KMS-11 (cell line): ENCODE data around the gene FGGY.

Source experiments
- H2AFZ ChIP-seq: fragments of 200-600 bp; sonication (generic); 2 replicates; pipeline ENCODE4 v1.6.1; 2016; ENCODE audit warnings: antibody characterized with exemption, mixed run types, low read depth
- H3K27ac ChIP-seq: fragments of 200-600 bp; sonication (generic); 2 replicates; pipeline ENCODE4 v1.6.1; 2016; ENCODE audit warnings: mild to moderate bottlenecking, mixed run types
- H3K27me3 ChIP-seq: fragments of 200-600 bp; sonication (generic); 2 replicates; pipeline ENCODE4 v1.6.1; 2017; ENCODE audit warnings: mild to moderate bottlenecking, low read depth, mixed run types, moderate library complexity; ENCODE audit not compliant: insufficient read depth
- H3K36me3 ChIP-seq: fragments of 200-600 bp; sonication (generic); 2 replicates; pipeline ENCODE4 v1.6.1; 2017; ENCODE audit warnings: mild to moderate bottlenecking, mixed run types; ENCODE audit not compliant: insufficient read depth
- H3K4me1 ChIP-seq: fragments of 200-600 bp; sonication (generic); 2 replicates; pipeline ENCODE4 v1.6.1; 2016; ENCODE audit warnings: mild to moderate bottlenecking, low read depth, mixed run types; ENCODE audit not compliant: poor library complexity, severe bottlenecking
- H3K4me2 ChIP-seq: fragments of 200-600 bp; sonication (generic); 2 replicates; pipeline ENCODE4 v1.7.0; 2016; ENCODE audit warnings: mild to moderate bottlenecking, mixed run types
- H3K4me3 ChIP-seq: fragments of 200-600 bp; sonication (generic); IDR thresholded peaks from 2 replicates; pipeline ENCODE4 v1.6.1; 2017; ENCODE audit warnings: low read depth, low read length, mixed read lengths; ENCODE audit not compliant: insufficient read depth
- H3K79me2 ChIP-seq: fragments of 200-600 bp; sonication (generic); 2 replicates; pipeline ENCODE4 v1.6.1; 2016; ENCODE audit warnings: low read depth, mixed run types; ENCODE audit not compliant: insufficient read depth
- H3K9ac ChIP-seq: fragments of 200-600 bp; sonication (generic); 2 replicates; pipeline ENCODE4 v1.6.1; 2016; ENCODE audit warnings: mild to moderate bottlenecking, mixed run types
- H4K20me1 ChIP-seq: fragments of 200-600 bp; sonication (generic); 2 replicates; pipeline ENCODE4 v1.6.1; 2016; ENCODE audit warnings: mild to moderate bottlenecking, mixed run types; ENCODE audit not compliant: insufficient read depth
- CTCF ChIP-seq: fragments of 200-600 bp; sonication (generic); conservative IDR thresholded peaks from 2 replicates; pipeline ENCODE4 v1.6.1; 2017; ENCODE audit warnings: low read depth, mild to moderate bottlenecking, antibody characterized with exemption, low read length, moderate library complexity, mixed read lengths

Gene FGGY

DNA sequence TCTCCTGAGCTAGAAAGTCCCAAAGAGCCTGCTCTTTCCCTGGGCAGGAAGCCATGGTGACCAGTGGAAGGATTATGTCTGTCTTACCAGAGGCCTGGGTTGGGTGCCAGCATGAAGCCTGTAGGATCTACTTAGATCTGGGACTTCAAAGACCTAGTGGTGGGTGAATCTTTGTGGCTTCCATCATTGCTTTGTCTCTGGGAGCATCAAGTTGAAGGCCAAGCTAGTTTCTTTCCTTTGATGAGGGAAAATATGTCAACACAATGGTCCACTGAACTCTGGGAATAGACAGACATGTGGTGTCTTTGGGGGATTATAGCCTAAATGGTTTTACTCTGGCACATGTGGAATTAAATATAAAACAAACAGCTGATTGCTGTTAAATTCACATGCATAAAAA lies 417.3 kb downstream of the FGGY start:
- Histone ChIP-seq H3K79me2 (no peaks in the 10 kb centered on the region), H2AFZ (no peak overlapping the region), H3K4me2 (no peak overlapping the region), H3K4me3 (no peak overlapping the region), H3K4me1 (no peaks in the 10 kb centered on the region), H3K27ac (no peak overlapping the region), H3K9ac (no peak overlapping the region), H3K27me3 (no peaks in the 10 kb centered on the region), H3K36me3 (no peaks in the 10 kb centered on the region), H4K20me1 (no peaks in the 10 kb centered on the region)
- TF ChIP-seq CTCF = no peak

DNA sequence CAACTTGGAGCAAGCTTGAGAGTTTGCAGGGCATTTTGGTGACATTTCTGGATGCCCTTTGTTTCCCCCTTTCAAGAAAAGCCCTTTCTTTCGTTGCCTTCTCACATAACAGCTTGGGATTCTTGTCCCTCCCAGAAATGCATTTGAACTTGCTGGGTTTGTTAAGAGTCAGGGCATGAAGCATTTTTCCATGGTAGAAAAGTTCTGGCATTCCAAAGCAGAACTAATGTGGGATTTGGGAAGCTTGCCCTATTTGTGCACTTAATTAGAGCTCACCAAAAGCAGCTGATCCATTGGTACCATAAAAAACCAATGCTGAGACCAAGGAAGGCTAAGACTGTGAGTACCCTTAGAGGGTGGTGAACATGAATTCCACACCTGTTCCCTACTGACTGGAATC lies 418.1 kb downstream of the FGGY start:
- no peak overlapping the region for H2AFZ ChIP-seq
- H4K20me1 ChIP-seq = no peaks in the 10 kb centered on the region
- H3K79me2 ChIP-seq = no peaks in the 10 kb centered on the region
- H3K4me2 ChIP-seq = no peak overlapping the region
- no peaks in the 10 kb centered on the region for H3K27me3 ChIP-seq
- peaks cover under 1% of the 10 kb centered on the region for H3K4me1 ChIP-seq
- no peak overlapping the region for H3K4me3 ChIP-seq
- no peak for TF ChIP-seq CTCF
- H3K9ac ChIP-seq = no peak overlapping the region
- no peaks in the 10 kb centered on the region for H3K36me3 ChIP-seq
- no peak overlapping the region for H3K27ac ChIP-seq

- no peaks in the 10 kb centered on the region for H3K79me2 ChIP-seq
- H3K36me3 ChIP-seq = no peaks in the 10 kb centered on the region
- H3K27ac ChIP-seq = no peak overlapping the region
- no peak overlapping the region for H3K4me3 ChIP-seq
- H3K4me1 ChIP-seq = peaks cover 6% of the 10 kb centered on the region
- no peak overlapping the region for H3K4me2 ChIP-seq
- no peaks in the 10 kb centered on the region for H4K20me1 ChIP-seq
- no peaks in the 10 kb centered on the region for H3K27me3 ChIP-seq
- no peak overlapping the region for H3K9ac ChIP-seq
- H2AFZ ChIP-seq = no peak overlapping the region
- no peak for TF ChIP-seq CTCF
These were observed 419.9 kb downstream of the FGGY start for GRCh38 chr1:59716832-59717231.

DNA sequence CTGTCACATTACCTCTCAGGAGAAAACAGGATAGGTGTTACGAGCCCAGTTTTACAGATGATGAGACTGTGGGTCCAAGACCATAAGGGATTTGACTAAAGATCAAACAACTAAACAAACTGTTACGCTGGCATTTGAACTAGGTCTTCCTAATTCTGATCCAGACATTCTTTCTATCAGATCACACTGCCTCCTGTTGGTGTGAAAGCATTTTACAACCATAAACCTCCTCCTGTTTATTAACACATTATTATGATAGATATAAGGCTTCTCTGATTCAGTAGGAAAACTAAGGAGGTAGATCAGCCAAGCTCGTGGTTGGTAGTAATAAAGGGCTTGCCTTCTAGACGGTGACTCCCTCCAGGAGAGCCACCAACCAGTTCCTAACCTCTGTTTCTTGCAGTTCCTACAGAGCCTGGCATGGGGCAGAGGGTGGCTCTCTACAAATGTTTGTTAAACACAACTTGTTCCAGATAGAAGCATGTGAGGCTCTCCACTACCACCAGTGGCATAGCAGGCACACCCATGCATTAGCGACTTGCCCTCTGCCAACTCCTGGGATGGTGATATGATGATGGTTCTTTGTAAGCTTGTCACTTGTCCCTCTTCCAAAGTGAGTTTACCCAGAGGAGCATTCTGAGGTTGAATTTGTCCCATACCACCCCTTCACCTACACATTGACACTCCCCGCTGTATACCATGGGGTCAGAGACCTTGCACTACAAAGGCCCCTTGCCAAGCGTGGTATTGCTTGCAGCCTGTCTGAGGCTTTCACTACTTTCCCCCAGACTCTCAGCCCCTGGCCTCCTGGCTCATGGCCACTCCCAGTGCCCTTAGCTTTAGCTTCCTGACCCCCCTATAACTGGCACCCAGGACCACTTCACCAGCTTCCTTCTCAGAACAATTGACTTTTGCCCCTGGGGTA lies 421.4 kb downstream of the FGGY start:
- no peaks in the 10 kb centered on the region for H3K27me3 ChIP-seq
- H3K36me3 ChIP-seq = no peaks in the 10 kb centered on the region
- no peak overlapping the region for H2AFZ ChIP-seq
- peaks cover 6% of the 10 kb centered on the region for H3K4me1 ChIP-seq
- no peak overlapping the region for H3K4me2 ChIP-seq
- TF ChIP-seq CTCF = peak; percentile 96
- H4K20me1 ChIP-seq = no peaks in the 10 kb centered on the region
- H3K9ac ChIP-seq = no peak overlapping the region
- H3K27ac ChIP-seq = no peak overlapping the region
- H3K79me2 ChIP-seq = no peaks in the 10 kb centered on the region
- no peak overlapping the region for H3K4me3 ChIP-seq
